HepG2 (cell line): ENCODE measurements around the gene TMEM31. TPM values are rescaled to one million over a fixed set of nuclear protein-coding genes. Genes with fewer than 3 reads are reported as not detected.

Experiments used
- AKNA ChIP-seq: sonication (generic); formaldehyde crosslinking; IDR thresholded peaks from 2 replicates; pipeline ENCODE4 v1.4.0; 2020; ENCODE audit warnings: missing genetic modification reagents, borderline replicate concordance
- ETV5 ChIP-seq: IDR thresholded peaks from 2 replicates; pipeline ENCODE4 v1.6.1; 2018; ENCODE audit warnings: missing biosample characterization, missing genetic modification reagents, inconsistent platforms, borderline replicate concordance
- GATAD2A ChIP-seq: IDR thresholded peaks from 2 replicates; pipeline ENCODE4 v1.6.1; 2016
- GLI4 ChIP-seq: sonication (generic); formaldehyde crosslinking; IDR thresholded peaks from 2 replicates; pipeline ENCODE4 v1.5.1; 2020; ENCODE audit warnings: missing genetic modification reagents, mild to moderate bottlenecking, moderate library complexity, borderline replicate concordance
- HCFC1 ChIP-seq: fragments of 150-350 bp; IDR thresholded peaks from 2 replicates; pipeline ENCODE4 v1.6.1; 2014; ENCODE audit warnings: low read depth, low read length
- HNF1B ChIP-seq: sonication (generic); formaldehyde crosslinking; IDR thresholded peaks from 2 replicates; pipeline ENCODE4 v1.5.1; 2020; ENCODE audit warnings: mild to moderate bottlenecking, moderate library complexity, missing genetic modification reagents
- MATR3 ChIP-seq: sonication (generic); formaldehyde crosslinking; IDR thresholded peaks from 2 replicates; pipeline ENCODE4 v1.4.0; 2020; ENCODE audit warnings: missing genetic modification reagents
- STAT5B ChIP-seq: sonication (generic); formaldehyde crosslinking; IDR thresholded peaks from 2 replicates; pipeline ENCODE4 v1.4.0; 2020; ENCODE audit warnings: missing genetic modification reagents
- TFDP2 ChIP-seq: sonication (generic); formaldehyde crosslinking; IDR thresholded peaks from 2 replicates; pipeline ENCODE4 v1.4.0; 2020; ENCODE audit warnings: missing genetic modification reagents
- ZFAT ChIP-seq: sonication (generic); formaldehyde crosslinking; conservative IDR thresholded peaks from 2 replicates; pipeline ENCODE4 v1.8.1; 2023; ENCODE audit warnings: missing genetic modification reagents, inconsistent platforms
- ZFP1 ChIP-seq: IDR thresholded peaks from 2 replicates; pipeline ENCODE4 v1.6.1; 2016
- ZNF253 ChIP-seq: sonication (generic); formaldehyde crosslinking; IDR thresholded peaks from 2 replicates; pipeline ENCODE4 v1.8.0; 2022; ENCODE audit warnings: mild to moderate bottlenecking, missing genetic modification reagents, borderline replicate concordance
- ZNF44 ChIP-seq: sonication (generic); formaldehyde crosslinking; IDR thresholded peaks from 2 replicates; pipeline ENCODE4 v1.5.1; 2020; ENCODE audit warnings: mild to moderate bottlenecking, missing genetic modification reagents
- ZNF629 ChIP-seq: sonication (generic); formaldehyde crosslinking; conservative IDR thresholded peaks from 2 replicates; pipeline ENCODE4 v1.5.0; 2020; ENCODE audit warnings: missing genetic modification reagents
- ZNF704 ChIP-seq: sonication (generic); formaldehyde crosslinking; IDR thresholded peaks from 2 replicates; pipeline ENCODE4 v1.8.1; 2023; ENCODE audit warnings: mild to moderate bottlenecking, inconsistent platforms, moderate library complexity, missing genetic modification reagents, borderline replicate concordance
- polyA plus RNA-seq, 8 experiments: library from polyadenylated mRNA; depleted of rRNA in 3 of 8; stranded (reverse) in 7 of 8; unstranded in 1 of 8; fragments of >200 nt; fragmentation: Illumina TruSeq in 4 of 8; extraction: Trizol in 4 of 8; gene quantifications; 2 replicates each; pipeline versions ENCODE4 v1.2.1 to v1.2.3, GENCODE V29; 2011 to 2016; ENCODE audit warnings: low read depth in 4 of 8, missing spikeins in 1 of 8, mixed read lengths in 1 of 8; ENCODE audit not compliant: insufficient read depth in 1 of 8
- total RNA-seq, 5 experiments: library from RNA; depleted of rRNA; stranded (reverse); fragments of >200 nt; fragmentation: Illumina TruSeq; extraction: Trizol; gene quantifications; 2 replicates each; pipeline ENCODE4 v1.2.3, GENCODE V29; 2016; ENCODE audit warnings: low read depth in 1 of 5

TMEM31 gene
- total and polyA plus RNA-seq, 2 of the 13 experiments (the other 11 are each of a cell fraction or from before 2014, with no cell fraction given): 0.16 TPM; not detected in 1

DNA sequence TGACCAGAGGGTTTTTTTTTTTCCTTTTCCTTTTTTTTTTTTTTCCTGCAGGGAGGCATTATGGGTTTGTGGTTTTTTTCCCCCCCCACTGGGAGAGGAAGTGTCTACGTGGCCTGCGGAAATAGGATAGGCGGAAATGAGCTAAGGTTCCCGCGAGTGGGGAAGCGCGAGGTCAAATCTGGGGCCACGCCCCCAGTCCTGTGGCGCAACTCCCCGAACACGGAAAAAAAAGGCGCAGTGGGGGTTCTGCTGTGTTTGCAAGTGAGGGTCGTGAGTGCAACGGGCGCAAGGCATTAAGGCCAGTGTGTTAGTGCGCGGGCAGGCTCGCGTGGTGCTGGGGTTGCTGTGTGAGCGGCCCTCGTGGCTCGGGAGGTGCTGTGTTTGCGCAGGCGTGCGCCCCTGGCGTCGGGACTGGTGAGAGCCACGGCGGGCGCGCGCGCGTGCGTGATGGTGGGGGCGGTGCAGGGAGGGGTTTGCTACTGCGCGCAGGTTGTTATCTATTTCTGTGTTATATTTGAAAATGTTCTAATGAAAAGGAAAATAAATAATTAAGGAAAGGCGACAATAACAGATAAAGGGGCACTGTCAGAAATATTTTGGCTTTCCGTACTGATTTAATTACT, 23.5 kb upstream of the TMEM31 start (continued):
- TF ChIP-seq HNF1B (CRISPR knock-in tag): peak; percentile 44; the same call in 1 of the 2 replicates
- no peak for TF ChIP-seq STAT5B (CRISPR knock-in tag)
- no peak for TF ChIP-seq HCFC1
- TF ChIP-seq ZFP1 (CRISPR knock-in tag): no peak
- no peak for TF ChIP-seq GLI4 (CRISPR knock-in tag)
- TF ChIP-seq TFDP2 (CRISPR knock-in tag): peak; percentile 47
- no peak for TF ChIP-seq MATR3 (CRISPR knock-in tag)
- TF ChIP-seq ZFAT: no peak
- no peak for TF ChIP-seq ETV5 (CRISPR knock-in tag)
- TF ChIP-seq ZNF253 (CRISPR knock-in tag): no peak
- TF ChIP-seq ZNF44 (CRISPR knock-in tag): no peak
- no peak for TF ChIP-seq ZNF704 (CRISPR knock-in tag)
- no peak for TF ChIP-seq ZNF629 (CRISPR knock-in tag)
- TF ChIP-seq AKNA (CRISPR knock-in tag): no peak
- TF ChIP-seq GATAD2A (CRISPR knock-in tag): 0 out of 2 replicates have a peak, but pooled peaks have one; percentile 11
